Fibroblast of villous mesenchyme (primary cell): Measurements from ENCODE around the gene ARMC3. TPM values are rescaled to one million over a fixed set of nuclear protein-coding genes. Genes with fewer than 3 reads are reported as not detected.

Experiments
- DNase-seq: peaks from one replicate; pipeline ENCODE4 v3.0.0-alpha.2; 2010; ENCODE audit warnings: low read depth
- H3K4me3 ChIP-seq: 2 replicates; pipeline ENCODE4 v1.5.1; 2011; ENCODE audit warnings: low read depth, mild to moderate bottlenecking, low read length
- CTCF ChIP-seq: IDR thresholded peaks from 2 replicates; pipeline ENCODE4 v1.5.1; 2012; ENCODE audit warnings: low read depth, mild to moderate bottlenecking, low read length; ENCODE audit not compliant: insufficient read depth
- total RNA-seq: library from RNA; depleted of rRNA; stranded (reverse); fragments of >200 nt; gene quantifications from 2 replicates; pipeline ENCODE4 v1.2.3, GENCODE V29; 2012

ARMC3 gene
- total RNA-seq, 1 donor = not detected

- H3K4me3 ChIP-seq = no peak overlapping the region
- no peak for TF ChIP-seq CTCF
- DNase-seq = no peak
These were observed 50.4 kb downstream of the ARMC3 start for GRCh38 chr10:22978287-22978686.

- no peak for DNase-seq
- TF ChIP-seq CTCF = no peak
- H3K4me3 ChIP-seq = no peak overlapping the region
These were observed 51.1 kb downstream of the ARMC3 start for GRCh38 chr10:22978918-22979317.

- no peak for DNase-seq
- no peak overlapping the region for H3K4me3 ChIP-seq
- TF ChIP-seq CTCF = no peak
These were observed 53.0 kb downstream of the ARMC3 start for GRCh38 chr10:22980822-22981221.

- H3K4me3 ChIP-seq = no peak overlapping the region
- no peak for DNase-seq
- TF ChIP-seq CTCF = no peak
These were observed 56.2 kb downstream of the ARMC3 start for GRCh38 chr10:22984066-22984465.

- H3K4me3 ChIP-seq = no peak overlapping the region
- peak; percentile 37 for DNase-seq
- peak; percentile 33 for TF ChIP-seq CTCF
These were observed 59.1 kb downstream of the ARMC3 start for GRCh38 chr10:22986771-22987542.

- H3K4me3 ChIP-seq = no peak overlapping the region
- peak; percentile 63 for DNase-seq
- peak; percentile 88 for TF ChIP-seq CTCF
These were observed 60.9 kb downstream of the ARMC3 start for GRCh38 chr10:22988581-22989360.
